Measurements from ENCODE around the gene TBC1D3H.
"Not testable (repeated sequence)": the region's sequence is repeated elsewhere in the genome, so short reads cannot be mapped to it uniquely, and the experiment has no call there.

DNA sequence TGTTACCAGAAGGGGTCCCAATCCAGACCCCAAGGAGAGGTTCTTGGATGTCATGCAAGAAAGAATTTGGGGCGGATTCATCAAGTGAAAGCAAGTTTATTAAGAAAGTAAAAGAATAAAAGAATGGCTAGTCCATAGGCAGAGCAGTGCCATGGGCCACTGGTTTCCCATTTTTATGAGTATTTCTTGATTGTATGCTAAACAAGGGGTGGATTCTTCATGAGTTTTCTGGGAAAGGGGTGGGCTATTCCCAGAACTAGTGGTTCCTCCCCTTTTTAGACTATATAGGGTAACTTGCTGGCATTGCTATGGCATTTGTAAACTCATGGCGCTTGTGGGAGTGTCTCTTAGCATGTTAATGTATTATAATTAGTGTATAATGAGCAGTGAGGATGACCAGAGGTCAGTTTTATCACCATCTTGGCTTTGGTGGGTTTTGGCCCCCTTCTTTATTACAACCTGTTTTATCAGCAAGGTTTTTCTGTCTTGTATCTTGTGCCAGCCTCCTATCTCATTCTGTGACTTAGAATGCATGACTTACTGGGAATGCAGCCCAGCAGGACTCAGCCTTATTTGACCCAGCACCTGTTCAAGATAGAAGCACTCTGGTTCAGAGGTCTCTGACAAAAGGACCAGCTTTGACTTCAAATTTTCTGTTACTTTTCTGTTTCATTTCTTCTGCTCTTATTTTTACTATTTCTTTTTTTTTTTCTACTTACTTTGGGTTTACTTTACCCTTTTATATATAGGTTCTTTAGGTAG lies 27.1 kb upstream of the TBC1D3H start:
- TF ChIP-seq EZH2 (IDR thresholded peaks at IDR 0.05; ENCODE audit: low read depth, low read length, severe bottlenecking); MAX (IDR thresholded peaks at IDR 0.05); CTCF (IDR thresholded peaks at IDR 0.05; ENCODE audit: control extremely low read depth in 1 of 3, insufficient read depth in 1 of 3, low read depth in 1 of 3, low read length in 3 of 3); GABPA (IDR thresholded peaks at IDR 0.05; ENCODE audit: borderline replicate concordance, insufficient read depth, low read length); TAF7 (optimal IDR thresholded peaks at IDR 0.05; ENCODE audit: borderline replicate concordance, low read depth, low read length); ASH2L (IDR thresholded peaks at IDR 0.05; ENCODE audit: low read length); MAFK (IDR thresholded peaks at IDR 0.05; ENCODE audit: low read depth, low read length): not testable (repeated sequence)
